ENCODE measurements around the gene SMOC1.

DNA sequence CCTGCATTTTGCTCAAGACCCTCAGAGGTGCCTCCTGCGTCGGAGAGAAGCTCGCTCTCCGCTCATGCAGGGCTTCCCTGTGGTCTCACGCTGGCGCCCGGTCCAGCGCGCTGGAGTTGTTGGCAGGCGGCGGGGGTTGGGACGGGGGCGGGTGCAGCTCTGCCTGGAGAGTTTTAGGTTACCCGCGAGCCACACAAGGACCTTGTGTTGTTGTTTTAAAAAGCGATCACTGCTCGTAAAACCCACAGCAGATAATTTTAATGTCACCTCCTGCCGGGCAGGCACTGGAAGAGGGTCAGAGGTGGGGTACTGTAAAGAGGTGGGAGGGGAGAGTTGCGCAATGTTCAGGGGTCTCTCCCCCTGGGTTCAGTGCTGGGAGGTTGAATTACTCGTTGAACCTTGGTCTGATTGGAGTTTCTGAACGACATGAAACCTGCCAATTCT is 850 bp downstream of the SMOC1 start:
- TF ChIP-seq EZH2 (IDR thresholded peaks at IDR 0.05; ENCODE audit: low read depth), result no peak
- TF ChIP-seq, protein P1, sequence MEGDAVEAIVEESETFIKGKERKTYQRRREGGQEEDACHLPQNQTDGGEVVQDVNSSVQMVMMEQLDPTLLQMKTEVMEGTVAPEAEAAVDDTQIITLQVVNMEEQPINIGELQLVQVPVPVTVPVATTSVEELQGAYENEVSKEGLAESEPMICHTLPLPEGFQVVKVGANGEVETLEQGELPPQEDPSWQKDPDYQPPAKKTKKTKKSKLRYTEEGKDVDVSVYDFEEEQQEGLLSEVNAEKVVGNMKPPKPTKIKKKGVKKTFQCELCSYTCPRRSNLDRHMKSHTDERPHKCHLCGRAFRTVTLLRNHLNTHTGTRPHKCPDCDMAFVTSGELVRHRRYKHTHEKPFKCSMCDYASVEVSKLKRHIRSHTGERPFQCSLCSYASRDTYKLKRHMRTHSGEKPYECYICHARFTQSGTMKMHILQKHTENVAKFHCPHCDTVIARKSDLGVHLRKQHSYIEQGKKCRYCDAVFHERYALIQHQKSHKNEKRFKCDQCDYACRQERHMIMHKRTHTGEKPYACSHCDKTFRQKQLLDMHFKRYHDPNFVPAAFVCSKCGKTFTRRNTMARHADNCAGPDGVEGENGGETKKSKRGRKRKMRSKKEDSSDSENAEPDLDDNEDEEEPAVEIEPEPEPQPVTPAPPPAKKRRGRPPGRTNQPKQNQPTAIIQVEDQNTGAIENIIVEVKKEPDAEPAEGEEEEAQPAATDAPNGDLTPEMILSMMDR (conservative IDR thresholded peaks at IDR 0.05), result no peak
